GM19239 (cell line): Measurements from ENCODE around the gene ANKRD60.
A peak's percentile ranks its signal among the peaks of the same experiment; 100 is the strongest.

Source experiments
- DNase-seq: peaks from one replicate; pipeline ENCODE4 v3.0.0; 2011; ENCODE audit warnings: low spot score; ENCODE audit not compliant: insufficient read length
- FAIRE-seq: peaks from 2 replicates; lab custom pipeline; 2011; peaks lifted over from hg19 to GRCh38; lab: Jason Lieb, UNC

The ANKRD60 gene

DNA sequence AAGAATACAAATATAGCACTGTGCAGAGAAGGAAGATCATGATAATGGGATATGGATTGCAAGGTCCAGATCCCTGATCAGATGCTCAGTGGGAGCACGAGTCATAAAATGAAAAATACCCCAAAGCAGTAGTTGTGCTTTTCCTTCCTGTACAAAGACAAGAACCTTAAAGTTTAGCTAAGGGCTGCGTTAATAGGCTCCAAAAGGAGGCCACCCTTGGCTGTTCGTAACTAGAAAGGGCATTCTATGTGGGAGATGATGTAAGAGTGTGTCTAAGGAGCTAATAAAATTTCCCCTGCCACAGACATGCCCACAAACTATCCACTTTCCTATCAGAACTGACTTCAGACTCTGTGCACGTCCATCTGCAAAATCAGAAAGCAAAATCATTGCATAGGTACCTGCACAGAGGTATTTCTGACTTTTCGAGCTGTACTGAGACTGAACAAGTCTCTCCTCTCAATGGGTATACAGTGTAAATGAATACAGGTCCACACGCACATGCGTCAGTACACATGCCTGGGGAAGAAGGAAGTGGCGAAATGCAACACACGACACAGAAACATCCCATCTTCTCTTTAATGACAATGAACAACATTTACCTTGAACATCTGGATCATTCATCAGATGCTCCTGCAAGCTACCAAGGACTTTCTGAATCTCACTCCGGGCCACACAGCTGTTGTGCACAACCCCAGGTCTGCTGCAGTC, 16.9 kb upstream of the ANKRD60 start:
- FAIRE-seq: no peak
- no peak for DNase-seq

DNA sequence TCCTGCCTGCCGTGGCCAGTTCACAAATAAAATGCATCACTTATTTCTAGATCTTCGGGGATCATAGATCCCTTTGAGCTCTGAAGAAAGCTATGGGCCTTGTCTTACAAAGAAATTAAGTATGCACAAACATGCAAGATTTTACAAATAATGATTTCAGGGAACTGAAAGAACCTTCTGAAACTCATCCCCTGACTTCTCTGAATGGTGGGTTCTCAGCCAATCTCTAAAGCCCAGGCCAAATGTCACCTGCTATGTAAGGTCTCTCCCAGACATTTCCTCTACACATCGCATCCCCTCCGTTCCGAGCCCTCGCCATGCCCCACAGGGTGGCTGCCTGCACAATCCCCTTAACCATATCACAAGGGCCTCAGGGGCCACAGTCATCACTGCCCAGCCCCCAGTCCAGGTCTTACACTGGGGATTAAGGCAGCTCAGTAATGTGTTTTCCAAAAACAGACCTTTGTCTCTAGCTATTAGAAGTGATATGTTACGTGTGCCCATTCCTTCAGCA, 16.1 kb upstream of the ANKRD60 start:
- FAIRE-seq: no peak
- no peak for DNase-seq

DNA sequence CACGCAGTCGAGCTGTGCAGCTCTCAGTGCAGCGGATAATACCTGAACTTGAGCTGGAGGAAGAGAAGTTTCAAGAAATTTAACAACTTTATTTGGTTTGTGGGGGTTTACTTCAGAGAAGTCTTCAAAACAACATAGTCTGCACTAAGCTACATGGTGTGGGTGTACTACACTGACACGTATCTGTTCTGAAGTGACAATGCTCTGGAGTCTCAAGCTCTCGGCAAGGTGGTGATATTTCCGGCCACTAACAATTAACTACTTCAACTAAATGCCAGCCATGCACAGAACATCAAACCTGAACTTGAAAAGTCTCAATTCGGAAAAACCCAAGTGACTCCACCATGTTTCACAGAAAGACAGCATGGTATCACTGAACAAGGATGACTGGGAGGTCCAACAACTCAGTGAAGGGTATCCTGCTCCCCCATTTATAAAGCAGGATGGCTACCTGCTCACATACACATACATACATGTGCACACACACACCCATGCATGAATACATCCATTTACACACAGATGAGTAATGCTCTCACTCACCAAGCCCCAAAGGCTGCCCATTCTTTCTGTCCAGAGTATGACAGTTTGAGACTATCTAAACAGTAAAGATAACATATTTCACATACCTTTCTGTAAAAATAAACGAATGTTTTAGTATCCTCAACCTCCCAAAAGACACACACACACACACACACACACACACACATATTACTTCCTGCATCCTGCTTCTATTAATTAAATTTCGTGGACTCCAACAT, 15.4 kb upstream of the ANKRD60 start:
- FAIRE-seq (no peak), DNase-seq (no peak)

DNA sequence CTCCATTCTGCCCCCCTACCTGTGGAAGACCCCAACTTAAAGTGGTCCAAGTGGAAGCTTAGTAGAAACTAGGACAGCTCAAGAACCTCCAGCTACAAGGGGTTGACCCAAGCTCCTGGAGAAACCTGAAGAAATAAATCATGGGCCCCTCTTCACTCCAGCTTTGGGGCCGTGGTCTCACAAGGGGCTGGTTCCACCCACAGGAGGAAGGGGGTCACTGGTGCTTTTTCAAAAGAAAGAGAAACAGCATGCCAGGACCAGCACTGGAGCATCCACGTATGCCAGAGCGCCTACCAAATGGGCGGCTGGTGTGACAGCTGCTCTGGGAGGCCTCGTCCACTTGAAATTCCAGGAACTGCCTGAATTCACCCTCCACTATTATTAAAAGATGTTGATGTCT, 14.4 kb upstream of the ANKRD60 start:
- no peak for FAIRE-seq

DNA sequence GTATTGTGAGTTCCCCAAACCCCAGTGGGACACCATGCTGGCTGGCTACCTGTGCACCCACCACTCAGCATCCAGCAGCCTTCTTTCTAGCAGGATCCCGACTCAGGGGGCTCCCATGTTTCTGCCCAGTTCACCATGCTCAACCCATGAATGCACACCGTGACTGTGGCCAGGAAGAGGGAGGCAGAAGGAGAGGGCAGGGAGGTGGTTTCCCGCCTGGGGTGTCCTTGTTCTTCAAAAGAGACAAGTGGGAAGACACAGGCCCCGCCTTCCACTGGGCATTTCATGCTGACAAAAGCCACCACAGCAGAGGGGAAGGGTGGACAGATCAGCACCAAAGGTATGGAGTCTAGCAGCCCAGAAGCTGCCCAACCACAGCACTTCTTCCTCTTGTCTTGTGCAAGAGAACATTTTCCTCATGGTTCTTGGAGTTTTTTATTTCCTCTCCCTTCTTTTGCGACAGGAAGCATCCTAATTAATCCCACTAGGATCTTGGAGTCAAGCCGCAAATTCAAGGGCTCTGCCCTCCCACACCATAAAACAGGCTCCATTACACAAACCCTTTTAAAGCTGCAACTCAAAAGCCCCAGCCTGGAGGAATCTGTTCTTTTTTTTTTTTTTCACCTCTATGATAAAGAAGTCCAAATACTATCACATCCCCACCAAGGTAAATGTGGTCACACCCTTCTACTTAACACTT, 13.5 kb upstream of the ANKRD60 start:
- FAIRE-seq: no peak

More for the DNA sequence above, 14.4 kb upstream of the ANKRD60 start:
- DNase-seq: no peak

DNA sequence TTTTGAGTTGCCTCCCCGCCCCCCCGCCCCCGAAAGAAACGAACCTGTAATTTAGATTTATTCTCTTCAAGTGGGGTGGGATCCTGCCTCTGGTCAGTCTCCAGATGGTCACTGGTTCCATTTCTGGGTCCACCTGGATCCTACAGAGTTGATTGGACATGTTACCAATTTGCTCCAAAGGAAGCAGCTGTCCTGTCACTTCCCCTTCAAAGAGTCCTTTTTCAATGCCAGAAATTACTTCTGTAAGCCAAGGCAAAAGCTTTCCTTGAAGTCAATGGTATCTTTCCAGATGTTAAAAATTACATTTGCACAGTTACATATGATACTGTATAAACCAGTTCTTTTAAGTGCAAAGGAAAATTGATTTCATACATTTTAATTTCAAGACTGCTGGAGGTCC, 12.0 kb upstream of the ANKRD60 start:
- no peak for FAIRE-seq

More for the DNA sequence above, 13.5 kb upstream of the ANKRD60 start:
- no peak for DNase-seq

DNA sequence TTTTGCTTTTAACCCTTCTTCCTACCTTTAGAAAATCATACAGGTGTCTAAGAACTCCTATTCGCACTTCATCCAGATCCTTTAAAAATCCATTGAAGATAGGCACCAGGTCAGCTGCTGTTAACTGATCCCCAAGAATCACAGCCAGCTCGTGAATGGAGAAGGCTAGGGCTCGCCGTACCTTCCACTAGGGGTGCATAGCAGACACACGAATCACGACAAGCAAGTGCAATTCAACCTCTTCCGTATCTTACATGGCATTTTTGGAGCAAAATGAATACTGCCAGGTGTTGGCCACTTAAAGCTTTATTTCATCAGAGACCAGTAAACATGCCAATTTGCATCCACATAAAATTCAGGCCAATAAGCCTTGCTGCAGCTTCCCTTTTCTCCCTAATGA, 10.8 kb upstream of the ANKRD60 start:
- DNase-seq: no peak
- no peak for FAIRE-seq

More for the DNA sequence above, 12.0 kb upstream of the ANKRD60 start:
- no peak for DNase-seq

DNA sequence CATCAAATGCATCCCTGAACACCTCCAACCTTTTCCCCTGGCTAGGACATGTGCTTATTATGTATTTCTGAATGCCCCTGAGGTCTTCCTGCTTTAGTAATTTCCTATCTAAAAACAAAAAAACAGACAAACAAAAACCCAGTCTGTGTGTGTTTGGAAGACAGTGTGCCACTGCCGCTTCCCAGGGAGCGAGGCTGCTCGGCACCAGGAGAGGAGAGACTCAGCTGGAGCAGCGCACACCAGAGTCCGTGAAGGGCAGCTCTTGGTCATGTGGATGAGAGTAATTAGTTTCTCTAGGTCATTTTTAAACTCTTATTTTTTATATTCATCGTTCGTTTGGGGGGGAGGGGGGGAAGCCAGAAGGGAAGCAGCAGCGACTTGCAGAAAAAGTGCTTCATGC, 10.0 kb upstream of the ANKRD60 start:
- FAIRE-seq (no peak), DNase-seq (no peak)

DNA sequence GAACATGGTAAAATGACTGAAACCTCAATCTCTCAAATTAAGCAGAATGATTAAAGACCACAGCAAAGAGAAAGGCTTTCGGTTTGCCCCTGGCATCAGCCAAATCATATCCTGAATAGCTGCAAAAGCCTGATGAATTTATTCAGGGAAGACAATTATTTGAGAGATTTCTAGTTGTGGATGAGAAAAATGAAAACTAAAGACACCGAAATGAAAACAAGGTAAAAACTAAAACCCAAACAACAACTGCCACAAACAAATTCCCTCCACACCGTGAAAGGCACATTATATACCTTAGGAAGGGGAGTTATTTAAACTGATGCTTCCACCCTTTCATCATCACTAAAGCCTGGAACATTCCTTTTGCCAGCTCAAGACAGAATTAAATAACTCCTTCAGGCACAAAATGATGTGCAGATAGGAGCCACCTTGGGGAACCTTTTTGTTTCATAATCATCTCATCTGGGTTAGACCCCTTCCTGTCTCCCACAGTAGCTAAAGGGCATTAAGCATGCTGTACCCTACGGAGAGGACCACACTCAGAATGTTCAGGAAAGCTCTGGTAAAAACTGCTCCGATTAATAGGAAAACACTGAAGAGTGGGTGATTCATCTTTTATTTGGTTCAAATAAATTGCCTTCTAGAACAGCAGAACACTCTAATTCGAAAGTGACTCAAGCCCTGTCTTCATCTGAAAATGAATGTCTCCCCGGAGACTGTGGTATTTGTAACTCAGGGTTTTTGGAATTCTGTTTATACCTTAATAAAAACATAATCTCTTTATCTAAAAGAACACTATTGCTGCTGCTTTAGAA, 9.1 kb upstream of the ANKRD60 start:
- FAIRE-seq: no peak
- no peak for DNase-seq

DNA sequence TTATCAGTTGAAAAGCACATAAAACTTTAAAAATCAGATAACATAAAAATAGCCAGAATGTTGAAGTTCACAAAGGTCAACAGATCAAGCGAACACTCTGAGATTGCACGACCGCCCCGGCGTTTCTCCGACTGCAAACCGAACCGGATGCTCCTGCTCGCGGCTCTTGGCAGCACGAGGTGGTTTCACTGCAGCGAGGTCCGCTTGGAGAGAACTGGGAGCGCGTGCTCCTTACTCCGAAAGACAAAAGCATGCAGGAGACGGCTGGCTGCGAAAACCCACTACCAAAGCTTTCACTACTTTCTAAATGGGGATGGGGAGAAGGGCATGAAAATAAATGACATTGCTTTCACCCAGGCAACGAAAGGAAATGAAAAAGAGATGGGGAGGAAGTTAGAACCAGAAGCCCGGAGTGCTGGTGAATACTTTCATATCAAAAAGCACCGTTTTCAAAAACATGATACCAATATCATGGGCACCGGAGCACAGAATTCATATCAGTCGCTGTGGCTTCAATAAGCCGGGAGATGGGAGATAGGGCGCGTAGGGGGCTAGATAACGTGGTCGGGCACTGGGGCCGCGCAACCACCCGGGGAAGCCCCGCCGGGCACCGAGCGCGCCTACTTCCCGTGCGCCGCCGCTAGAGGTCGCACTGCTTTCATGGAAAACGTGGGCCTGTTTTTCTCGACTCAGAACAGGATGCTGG, 8.3 kb upstream of the ANKRD60 start:
- FAIRE-seq (peak; percentile 78), DNase-seq (peak; percentile 73)

DNA sequence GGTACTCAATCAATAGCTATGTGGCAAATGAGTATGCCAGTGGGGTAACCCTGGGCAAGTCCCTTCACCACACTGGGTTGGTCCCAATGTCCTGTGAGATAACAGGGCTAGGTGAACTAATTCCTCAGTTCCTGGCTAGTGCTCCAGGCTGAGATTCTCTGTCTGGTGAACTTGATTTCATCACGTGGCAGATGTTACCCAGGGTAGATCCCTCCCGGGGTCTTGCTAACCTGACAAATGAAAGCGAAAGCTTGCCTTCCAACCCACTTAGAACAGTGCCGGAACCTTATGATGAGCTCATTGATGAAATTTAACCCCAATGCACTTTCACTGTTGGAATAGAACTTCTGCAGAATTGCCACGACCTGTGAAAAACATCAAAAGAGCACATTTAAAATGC, 6.6 kb upstream of the ANKRD60 start:
- no peak for FAIRE-seq
- DNase-seq: no peak

DNA sequence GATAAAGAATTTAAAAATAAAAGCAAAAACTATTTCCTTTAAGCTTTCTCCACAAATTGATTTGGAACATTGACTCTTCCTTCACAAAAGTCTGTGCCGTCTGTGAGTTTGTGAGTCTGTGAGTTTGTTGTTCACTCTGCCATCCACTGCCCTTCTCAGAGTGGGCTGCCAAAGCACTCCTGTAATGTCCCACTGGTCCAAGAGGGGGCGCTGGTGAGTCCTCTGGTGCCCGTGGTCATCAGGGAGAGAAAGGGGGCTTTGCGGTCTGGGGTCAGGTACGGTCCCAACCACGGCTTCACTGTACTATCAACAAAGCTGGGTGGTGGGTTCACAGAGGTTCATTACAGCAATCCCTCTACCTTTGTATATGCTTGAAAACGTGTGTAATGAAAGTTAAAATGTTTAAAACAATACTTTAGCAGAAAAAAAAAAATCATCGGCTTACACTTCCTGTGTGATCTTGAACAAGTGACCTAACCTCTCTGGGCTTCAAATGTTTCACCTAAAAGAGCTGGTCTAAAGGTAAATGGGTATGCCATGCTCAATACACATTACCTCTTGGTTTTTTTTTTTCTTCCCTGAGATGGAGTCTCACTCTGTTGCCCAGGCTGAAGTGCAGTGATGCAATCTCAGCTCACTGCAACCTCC, 5.6 kb upstream of the ANKRD60 start:
- FAIRE-seq (no peak), DNase-seq (no peak)

DNA sequence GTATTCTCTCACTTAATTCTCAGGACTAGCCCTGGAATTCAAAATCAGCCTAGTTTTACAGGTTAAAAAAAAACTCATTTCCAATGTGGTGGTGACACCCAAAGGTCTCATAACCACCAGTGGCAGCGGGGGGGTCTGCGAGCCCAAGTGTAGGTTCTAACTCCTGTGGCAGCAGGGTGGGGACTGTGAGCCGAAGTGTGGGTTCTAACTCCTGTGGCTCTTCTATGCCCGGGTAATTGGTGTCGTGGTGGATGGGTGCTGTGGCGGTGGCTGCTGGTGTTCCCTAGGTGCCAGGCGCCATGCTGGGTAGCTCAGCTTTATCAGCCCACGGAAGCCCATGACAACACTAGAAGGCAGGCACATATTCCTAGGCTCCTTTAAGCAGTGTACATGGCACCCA, 4.9 kb upstream of the ANKRD60 start:
- FAIRE-seq (no peak), DNase-seq (no peak)

DNA sequence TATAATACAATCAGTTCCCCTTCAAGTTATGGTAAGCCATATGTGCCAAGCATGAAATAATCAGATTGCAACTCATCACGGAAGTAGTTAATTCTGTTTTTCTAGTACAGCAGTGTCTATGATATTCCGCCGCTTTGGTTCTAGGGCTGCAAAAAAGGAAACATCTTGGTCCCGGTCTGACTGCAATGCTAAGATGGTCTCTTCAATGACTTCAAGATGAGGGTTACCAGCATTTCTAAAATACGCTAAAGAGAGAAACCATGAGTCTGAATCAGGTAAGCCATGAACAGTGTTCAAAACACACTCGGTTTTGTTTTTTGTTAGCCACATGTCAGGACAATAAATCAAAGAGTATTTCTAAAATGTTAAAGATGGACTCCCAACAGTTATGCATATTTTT, 3.2 kb upstream of the ANKRD60 start:
- no peak for FAIRE-seq
- DNase-seq: no peak

DNA sequence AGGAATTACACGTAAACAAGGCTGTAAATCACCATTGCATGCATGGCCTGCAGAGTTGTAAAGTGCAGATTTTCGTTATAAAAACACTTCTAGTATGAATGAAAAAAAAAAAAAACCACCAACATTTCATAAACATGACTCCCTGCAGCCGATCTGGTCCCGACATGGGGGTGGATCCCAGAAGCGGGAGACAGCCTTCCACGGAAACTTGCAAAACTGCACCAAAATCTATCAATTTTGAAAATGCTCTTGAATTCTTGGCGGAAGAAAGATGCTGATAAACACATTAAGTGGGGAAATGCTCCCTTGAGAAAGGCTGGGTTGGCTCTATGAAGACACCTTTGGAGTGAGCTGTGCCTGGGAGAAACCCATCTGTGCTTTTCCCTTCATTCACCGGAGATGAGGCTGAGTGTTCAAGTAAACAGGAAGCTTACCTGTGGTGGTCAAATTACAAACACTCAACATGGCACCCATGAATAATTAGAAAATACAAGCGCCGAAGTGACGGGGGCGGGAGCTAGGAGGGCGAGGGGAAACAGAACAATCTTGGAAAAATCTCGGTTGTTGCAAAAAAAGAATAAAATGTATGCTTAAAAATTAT, 845 bp upstream of the ANKRD60 start:
- DNase-seq (no peak), FAIRE-seq (no peak)

DNA sequence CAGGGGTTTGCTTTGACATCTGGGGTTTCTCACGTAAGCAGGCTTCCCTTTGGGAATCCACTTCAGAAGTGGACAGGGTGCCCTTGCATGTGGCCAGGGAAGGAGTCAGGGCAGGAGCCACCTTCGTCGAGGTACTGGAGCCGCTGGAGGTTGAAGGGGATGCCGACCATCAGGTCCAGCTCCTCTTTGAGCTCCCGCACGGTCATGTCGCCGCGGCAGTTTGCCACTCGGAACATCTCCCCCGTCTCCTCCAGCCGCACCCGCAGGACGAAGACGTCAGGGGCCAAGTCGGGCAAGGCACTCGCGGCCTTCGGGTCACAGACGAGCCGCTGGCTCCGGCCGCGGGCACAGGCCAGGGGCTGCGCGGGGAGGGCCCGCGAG, 360 bp downstream of the ANKRD60 start:
- no peak for DNase-seq
- no peak for FAIRE-seq

DNA sequence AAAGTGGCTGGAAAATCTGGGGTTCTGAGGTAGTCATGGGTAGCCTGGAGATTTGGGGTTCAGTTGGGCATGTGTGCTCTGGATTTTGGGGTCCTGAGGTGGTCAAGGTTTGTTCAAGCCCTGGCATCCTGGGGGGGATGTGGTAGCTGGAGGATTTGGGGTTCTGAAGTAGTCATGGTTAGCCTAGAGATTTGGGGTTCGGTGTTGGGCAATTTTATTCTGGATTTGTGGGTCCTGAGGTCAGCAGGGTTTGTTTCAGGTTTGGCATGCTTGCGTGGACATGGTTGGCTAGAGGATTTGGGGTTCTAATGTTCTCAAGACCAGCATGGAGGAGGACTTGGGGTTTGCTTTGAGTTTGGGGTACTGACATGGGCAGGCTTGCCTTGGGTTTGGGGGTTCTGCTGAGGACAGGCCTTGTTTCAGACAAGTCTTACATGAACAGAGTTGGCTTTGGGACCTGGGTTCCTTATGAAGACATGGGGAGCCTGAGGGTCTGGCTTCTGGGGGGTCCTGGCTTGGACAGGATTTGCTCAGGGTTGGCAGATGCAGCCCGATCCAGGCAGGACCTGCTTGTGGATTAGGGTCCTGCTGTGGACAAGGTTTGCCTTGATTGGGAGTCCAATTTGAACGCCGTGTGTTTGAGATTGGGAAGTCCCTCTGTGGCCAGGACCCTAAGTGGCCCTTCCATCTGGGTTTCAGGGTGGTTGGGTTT, 906 bp downstream of the ANKRD60 start:
- no peak for DNase-seq
- no peak for FAIRE-seq
